Upper lobe of left lung (tissue), 4 donors: ENCODE measurements around the gene ABHD17A.

Experiments used
- POLR2AphosphoS5 ChIP-seq, 2 donors: sonication (generic); formaldehyde crosslinking; IDR thresholded peaks; one replicate each; pipeline ENCODE4 v1.5.1; 2017; ENCODE audit warnings: antibody characterized with exemption in 2 of 2
- TF ChIP-seq, protein P1 (sequence below), 6 experiments: fragments of 450-650 bp in 4 of 6; fragments of 200-600 bp in 2 of 6; sonication (generic) in 2 of 6; IDR thresholded peaks; one replicate each; pipeline ENCODE4 v1.5.1; 2016 to 2019; ENCODE audit warnings: antibody characterized with exemption in 6 of 6

DNA sequence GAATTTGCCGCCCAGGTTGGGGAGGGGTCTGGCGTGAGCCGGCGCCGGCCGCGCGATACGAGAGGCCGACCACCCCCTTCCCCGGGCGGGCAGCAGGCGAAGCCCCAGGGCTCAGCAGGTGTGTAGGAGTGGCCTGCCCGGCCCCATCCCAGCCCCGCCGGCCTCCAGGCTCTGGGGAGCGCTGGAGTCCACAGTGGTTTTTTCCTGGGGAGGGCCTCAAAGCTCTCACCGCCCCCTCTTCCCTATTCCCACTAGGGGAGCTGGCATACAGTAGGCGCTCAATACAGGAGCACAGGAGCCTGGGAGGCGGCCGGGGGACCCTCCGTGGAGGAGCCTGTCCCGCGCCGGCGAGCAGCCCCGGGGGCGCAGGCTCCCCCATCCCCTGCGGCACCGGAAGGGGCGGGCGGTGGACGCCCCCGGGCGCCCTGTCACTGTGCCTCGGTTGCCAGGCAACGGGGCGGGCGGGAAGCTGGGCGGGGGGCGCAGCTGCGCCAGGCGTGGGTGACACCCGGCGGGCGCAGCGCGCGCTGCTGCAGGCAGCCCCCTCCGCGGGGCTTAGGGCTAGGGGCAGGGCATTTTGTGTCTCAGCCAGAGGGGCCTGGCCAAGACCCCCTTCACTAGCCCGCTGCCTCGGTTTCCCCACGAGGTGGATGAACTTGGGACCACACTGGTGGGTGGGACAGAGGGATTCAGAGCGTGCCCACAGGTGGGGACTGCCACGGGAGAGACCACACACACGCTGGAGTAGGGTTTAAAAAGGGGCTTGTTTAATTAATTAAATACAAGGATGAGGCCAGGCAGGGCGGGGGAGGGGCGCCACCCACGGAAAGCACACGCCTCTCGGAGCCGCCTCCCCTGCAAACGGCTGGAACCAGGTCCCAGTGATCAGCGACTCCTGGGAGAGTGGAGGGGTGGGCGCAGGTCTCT lies 33.4 kb downstream of the ABHD17A start:
- TF ChIP-seq, protein P1, sequence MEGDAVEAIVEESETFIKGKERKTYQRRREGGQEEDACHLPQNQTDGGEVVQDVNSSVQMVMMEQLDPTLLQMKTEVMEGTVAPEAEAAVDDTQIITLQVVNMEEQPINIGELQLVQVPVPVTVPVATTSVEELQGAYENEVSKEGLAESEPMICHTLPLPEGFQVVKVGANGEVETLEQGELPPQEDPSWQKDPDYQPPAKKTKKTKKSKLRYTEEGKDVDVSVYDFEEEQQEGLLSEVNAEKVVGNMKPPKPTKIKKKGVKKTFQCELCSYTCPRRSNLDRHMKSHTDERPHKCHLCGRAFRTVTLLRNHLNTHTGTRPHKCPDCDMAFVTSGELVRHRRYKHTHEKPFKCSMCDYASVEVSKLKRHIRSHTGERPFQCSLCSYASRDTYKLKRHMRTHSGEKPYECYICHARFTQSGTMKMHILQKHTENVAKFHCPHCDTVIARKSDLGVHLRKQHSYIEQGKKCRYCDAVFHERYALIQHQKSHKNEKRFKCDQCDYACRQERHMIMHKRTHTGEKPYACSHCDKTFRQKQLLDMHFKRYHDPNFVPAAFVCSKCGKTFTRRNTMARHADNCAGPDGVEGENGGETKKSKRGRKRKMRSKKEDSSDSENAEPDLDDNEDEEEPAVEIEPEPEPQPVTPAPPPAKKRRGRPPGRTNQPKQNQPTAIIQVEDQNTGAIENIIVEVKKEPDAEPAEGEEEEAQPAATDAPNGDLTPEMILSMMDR (IDR thresholded peaks at IDR 0.05), result no peak
- no peak for TF ChIP-seq POLR2AphosphoS5 (IDR thresholded peaks at IDR 0.05)
